HG03280 (cell line): Measurements from ENCODE around the gene STRIP1.
A peak's percentile ranks its signal among the peaks of the same experiment; 100 is the strongest.

Experiments
- ATAC-seq: cut with Tn5 transposase; IDR thresholded peaks from one replicate; pipeline ENCODE4 v1.9.1; 2021; ENCODE audit warnings: mild to moderate bottlenecking, moderate library complexity; ENCODE audit not compliant: unreplicated experiment

The STRIP1 gene, protein sequence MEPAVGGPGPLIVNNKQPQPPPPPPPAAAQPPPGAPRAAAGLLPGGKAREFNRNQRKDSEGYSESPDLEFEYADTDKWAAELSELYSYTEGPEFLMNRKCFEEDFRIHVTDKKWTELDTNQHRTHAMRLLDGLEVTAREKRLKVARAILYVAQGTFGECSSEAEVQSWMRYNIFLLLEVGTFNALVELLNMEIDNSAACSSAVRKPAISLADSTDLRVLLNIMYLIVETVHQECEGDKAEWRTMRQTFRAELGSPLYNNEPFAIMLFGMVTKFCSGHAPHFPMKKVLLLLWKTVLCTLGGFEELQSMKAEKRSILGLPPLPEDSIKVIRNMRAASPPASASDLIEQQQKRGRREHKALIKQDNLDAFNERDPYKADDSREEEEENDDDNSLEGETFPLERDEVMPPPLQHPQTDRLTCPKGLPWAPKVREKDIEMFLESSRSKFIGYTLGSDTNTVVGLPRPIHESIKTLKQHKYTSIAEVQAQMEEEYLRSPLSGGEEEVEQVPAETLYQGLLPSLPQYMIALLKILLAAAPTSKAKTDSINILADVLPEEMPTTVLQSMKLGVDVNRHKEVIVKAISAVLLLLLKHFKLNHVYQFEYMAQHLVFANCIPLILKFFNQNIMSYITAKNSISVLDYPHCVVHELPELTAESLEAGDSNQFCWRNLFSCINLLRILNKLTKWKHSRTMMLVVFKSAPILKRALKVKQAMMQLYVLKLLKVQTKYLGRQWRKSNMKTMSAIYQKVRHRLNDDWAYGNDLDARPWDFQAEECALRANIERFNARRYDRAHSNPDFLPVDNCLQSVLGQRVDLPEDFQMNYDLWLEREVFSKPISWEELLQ

DNA sequence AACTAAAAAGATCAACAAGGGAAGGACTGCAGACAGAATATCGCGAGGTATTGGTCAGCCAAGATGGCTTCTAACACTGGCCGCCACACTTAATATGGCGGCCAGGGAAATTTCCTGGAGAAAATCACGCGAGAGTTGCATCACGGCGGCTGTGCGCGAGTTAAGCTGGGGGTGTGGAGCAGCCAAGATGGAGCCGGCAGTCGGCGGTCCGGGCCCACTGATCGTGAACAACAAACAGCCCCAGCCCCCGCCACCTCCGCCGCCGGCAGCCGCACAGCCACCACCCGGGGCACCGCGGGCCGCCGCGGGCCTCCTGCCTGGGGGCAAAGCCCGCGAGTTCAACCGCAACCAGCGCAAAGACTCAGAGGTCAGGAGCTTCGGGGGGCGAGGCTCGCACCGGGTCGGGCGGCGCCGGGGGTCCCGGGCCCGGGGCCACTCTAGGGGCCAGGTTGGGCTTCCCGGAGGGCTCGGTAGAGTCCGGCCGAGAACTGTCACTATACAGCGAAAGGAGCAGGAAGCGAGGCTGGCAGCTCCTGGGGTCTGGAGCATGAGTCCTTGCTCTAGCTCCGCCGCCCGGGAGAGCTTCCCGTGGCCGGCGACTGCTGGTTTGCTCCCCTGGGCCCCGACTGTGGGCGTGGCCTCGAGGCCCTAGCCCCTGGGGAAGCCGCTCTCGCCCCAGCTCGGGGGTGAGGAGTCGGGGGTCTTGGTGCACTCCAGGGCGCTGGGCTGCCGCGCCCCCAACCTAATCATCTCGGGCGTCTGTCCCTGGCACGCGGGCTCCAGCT, at the start of gene STRIP1:
TSS of gene STRIP1 (plus strand) at position 174 of the 785 bp plus-strand sequence. CDS start at position 188, 14 bp downstream.
- peak; percentile 83 for ATAC-seq

DNA sequence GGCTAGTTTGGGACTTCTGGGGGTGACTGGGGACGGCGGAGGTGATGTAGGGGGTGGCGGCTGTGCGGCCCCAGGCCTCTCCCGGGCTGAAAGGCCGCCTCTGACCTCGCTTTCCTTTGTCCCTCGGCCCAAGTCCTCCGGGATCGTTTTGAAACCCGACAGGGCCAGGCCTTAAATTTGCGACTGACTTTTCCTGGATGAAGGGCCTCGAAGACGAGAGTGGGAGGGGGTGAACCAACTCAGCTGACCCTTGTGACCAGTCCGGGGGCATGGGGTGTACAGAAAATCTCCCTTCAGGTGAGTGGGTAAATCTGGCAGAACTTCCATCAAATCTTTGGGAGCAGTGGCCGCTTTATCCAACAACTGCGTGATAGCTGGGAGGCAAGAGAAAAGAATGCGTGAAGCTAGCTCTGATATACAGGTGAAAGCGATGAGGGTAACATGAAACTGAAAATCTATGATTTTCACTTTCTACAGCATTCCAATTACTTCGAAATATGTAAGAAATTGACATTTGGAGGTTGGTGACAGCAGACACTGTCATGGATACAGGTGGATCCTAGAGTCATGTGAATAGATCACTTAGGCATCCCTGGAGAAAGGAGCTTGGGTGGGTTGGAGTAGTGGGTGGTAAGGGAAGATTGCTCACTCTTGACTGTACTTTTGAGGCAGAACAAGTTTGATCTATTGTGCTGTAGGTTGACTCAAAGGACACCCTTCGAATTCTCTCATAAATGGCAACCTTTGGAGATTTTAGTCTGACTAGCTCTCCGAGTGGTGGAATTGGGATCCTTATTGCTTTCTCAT, 49.0 kb upstream of the STRIP1 start:
- no peak for ATAC-seq

DNA sequence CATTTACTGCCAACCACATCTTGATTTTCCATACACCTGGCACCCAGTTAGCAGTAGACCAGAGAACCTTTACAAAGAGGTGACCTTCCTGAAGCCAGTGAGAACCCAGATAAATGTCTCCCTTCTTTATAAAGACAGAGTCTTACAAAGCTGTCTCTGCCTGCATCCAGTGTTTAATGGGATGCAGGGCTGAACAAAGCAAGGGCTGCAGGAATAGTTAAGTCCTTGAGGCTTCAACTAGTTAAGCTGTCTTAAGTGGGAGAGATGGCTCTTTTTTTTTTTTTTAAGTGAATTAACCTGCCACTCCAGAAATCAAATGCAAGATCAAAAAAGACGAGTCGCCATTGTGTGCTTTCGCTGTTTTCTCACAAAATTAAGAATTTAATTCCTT, 48.4 kb upstream of the STRIP1 start:
- no peak for ATAC-seq

DNA sequence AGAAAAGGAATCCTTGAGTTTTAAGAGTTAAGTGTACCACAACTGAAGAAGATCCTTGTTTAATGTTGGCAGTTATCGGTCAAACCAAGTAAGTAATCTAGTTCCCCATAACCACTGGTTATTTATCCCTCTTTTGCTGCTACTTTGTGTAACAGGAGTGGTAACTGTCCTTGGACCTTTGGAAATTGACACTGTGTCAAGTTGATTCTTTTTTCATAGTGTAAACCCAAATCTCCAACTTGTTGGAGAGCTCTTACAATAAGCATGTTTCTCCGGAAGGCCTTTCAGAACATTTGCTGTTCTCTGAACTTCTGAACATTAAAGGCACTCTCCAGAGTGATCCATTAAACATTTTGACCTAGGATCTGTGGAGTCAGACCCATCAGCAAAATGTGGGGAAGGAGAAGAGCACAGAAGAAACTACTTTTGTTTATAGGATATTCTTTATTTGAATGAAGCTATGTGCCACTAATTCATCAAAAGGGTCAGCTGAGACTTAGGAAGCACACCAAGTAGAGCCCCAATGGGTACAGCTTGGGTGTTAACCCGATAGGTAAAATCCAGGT, 46.0 kb upstream of the STRIP1 start:
- no peak for ATAC-seq

DNA sequence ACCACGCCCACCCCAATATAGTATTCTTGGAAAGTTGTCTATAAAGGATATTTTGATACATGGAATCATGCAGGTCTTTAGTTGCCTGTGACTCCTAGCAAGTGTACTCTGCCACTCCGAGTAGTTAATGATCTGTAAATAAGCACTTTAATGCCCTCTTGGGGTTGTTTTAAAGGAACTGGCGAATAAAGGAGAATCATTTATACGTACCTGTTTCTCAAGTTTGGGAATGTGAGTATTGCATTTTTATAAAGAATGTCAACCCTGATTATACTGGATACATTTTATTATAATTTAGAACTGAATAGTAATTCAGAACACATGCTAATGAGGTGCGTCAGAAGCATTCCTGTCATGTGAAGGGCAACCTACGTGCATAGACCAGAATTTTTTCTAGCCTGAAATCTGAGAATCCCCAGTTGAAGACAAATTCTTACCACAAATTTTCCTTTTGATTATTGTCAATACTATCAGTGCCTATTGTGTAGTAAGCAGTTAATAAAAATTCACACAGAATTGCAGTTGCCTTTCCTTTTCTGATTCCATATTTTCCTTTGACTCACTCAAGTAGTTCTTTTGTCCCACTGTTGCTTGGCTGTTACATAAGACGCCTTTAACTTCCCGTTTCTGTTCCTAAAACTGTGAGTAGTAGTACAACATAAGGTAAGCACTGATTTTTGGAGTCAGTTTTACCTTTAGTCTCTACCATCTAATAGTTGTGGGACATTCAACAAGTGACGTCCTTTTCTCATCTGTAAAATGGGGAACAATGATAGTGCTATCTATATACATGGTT, 44.7 kb upstream of the STRIP1 start:
- no peak for ATAC-seq

DNA sequence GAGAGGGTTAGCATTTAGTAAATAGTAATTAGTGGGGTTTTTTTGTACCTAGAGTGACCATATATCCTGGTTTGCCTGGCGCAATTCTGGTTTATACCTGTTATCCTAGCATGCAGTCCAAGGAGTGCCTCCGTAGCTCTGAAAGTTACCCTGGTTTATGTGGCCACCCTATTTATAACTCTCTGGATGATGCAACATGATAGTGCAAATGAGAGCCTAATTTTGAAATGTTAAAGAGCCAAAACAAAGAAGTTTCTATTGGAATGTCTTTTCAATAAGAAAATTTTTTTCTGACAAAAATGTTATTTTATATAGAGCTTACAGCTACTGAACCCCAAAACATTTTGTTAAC, 44.1 kb upstream of the STRIP1 start:
- ATAC-seq: no peak

DNA sequence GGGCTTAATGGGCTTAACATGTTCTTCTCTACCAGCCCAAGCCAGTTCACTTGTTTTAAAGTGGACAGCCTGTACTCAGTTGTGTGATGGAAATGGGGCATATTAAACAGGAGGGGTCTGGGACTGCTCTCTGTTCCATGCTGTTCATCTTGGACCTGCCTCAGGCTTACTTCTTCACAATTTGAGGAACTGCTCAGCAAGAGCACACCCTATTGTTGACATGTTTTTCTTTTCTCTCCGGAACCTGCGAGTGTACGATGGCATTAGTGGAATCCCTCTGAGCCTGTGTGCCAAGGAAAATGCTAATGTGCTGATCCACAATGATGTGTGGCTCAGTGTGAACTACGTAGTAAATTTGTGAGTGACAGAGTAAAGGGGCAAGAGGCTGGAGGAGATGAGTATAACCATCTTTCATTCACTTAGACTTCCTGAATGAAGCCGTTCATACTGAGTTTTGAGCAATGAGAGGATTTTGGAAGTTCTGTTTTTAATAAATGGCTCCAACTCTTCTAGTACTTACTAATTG, 43.0 kb upstream of the STRIP1 start:
- no peak for ATAC-seq

DNA sequence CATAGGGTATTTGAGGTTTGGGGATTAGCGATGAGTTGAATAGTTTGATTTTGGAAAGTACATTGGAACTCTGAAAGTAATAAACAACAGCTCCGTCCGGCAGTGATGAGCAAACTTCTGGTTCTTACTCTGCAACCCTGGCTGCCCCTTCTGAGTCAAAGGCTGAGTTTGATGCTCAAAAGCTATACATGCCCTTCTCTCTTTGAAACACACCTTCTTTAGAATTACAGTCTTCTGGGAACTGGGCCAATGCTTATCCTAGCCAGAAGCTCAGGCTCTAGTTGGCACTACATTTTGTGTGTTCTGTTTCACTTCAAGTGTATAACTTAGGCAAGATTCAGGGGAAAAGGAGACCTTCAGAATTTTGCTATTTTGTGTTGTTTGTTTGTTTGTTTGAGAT, 40.5 kb upstream of the STRIP1 start:
- no peak for ATAC-seq

DNA sequence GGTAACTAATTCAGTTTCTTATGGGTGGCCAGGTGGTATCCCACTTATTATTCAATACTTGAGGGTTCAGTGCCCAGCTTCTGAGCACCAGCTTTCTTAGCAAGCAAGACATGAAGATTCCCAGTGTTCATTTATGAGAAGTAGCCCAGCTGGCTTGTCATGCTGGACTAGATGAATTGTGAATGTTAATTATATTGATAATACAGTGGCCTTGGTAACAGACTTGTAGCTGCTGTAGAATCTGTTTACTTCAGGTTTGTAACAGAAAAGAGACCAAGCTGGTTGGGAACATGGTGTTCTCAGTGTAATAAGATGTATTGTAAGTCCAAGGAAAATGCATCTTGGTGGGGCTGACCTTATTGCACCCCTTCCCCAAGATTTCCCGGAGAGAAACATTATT, 39.8 kb upstream of the STRIP1 start:
- ATAC-seq: no peak

DNA sequence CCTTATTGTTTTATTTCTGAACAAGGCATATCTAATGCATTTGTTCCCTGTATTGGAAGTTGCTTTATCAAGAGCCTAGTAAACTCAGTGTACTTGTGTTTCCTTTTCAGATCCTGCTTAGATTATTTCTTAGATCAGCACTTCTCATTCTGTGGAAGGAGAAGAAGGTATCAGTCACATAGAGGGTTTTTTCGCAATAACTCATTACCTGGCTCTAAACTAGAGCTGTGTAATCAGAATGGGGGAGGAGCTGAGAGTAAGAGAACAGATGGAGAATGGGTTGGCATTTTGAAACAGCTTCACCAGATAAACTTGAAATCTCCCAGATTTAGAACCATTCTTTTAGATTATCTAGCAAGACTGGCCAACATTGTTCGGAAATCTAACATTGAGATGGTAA, 38.9 kb upstream of the STRIP1 start:
- ATAC-seq: no peak

DNA sequence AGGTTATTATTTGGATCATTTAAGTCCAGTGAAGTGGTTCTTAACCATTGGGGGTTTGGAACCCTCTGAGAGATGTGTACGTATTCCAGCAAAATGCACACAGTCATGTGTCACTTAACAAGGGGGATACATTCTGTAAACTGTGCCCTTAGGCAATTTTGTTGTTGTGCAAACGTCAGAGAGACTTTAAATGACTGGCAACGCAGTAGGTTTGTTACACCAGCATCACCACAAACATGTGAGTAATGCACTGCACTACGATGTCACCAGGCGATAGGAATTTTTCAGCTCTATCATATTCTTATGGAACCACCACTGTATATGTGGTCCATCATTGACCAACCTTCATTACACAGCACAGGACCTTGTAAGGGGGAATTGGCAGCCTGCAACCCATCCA, 37.9 kb upstream of the STRIP1 start:
- no peak for ATAC-seq

DNA sequence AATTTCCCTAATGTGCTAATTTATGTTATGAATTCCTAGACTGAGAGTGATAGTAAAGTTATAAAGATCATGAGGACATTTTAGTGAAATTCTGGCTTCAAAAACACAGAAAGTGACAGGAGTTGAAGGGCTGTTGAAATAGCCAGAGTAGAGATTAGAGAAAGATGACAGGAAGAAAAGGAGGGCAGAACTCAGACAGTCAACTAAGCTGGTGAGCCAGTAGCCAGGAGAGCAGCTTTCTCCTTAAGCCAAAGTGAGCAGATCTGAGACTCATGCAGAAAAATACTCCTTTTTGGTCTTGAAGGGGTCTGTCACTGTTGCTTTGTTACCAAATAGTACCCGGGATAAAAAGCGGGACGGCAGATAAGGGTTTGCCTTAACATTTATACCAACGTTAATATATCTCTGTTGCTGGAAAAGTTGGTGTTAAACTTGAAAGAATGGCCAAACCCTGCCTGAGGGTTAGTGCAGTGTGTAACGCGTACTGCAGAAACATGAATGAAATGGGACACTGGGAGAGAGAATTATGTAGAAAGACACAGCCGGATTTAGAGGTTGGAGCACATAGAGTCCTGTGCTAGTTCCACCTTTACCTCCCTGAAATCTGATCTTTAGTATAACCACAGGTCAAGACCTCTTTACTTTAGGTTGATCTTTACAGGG, 37.1 kb upstream of the STRIP1 start:
- ATAC-seq: no peak

DNA sequence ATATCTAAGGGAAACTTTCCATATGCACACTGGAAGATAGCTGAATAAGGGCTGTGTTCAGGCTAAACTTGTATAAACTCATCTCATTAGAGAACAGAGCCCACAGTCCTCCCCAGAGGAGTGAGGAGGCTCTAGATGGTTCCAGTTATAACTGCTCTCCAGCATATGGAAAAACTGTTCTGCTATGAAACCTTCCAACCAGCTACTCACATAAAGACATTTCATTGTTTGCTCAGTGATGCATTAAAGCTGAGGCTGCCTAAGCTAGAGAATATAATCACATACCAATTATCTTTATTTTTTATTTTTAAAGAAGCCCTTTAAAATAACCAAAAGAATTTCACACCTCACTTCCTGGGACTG, 36.6 kb upstream of the STRIP1 start:
- ATAC-seq: no peak

DNA sequence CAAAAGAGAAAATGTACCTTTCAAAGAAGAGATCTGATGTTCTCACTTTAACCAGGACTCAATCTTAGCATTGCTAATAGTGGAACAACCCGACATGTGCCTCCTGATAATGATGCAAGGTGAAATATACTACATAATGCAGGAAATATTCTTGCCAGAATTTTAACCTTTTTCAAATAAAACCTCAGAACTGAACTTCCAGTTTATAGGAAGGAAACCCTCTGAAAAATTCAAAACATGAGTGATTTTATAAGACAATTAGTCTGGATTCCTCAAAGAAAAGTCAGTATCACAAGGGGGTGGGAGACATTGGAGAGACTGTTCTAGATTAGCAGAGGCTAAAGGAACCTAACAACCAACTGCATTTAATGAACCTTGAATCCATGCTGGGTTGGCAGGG, 31.7 kb upstream of the STRIP1 start:
- no peak for ATAC-seq

DNA sequence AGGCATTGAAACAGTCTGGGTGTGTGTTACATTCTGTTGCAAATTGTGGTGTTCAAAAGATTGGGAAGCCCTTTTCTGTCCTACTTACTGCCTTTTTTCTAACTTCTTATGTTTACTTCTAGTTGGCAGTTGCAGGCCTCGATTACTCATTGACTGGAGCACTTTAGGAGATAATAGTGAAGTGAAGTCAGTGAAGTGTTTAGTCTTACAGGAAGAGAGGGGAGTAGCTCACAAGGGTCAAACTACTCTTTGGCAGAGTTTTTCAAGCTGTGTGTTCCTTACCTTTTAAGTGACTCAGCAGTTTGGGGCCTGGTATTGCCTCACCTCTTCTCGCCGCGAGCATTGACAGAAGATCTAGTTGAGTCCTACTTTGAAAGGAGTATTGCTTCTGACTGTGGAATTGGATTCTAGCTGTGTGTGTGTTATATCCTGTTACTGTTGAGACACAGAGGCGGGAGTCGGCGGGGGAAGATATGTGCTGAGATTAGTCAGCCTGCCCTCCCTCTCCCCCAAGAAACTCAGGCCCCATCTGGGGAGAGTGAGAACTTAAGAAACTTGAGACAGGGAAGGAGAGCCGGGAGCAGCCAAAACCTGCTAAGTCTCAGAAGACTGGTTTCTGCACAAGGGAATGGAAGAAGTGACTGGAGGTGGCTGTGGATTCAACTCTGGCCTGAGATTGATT, 30.5 kb upstream of the STRIP1 start:
- ATAC-seq: no peak

DNA sequence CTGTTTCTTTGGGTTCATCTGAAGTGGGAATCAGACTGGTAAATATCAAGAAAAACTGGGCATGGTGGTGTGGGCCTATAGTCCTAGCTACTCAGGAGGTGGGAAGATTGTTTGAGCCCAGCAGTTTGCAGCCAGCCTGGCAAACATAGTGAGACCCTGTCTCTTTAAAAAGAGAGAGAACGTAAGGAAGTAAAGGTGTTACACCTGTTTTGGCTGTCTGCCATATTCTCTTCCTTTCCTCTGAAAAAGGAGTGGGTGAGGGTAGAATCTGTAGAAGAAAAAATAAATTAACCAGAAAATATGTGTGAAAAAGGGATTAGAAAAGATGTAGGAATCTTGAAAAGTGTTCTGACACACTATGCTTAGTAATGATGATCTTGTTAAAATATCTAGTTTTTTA, 29.8 kb upstream of the STRIP1 start:
- no peak for ATAC-seq

DNA sequence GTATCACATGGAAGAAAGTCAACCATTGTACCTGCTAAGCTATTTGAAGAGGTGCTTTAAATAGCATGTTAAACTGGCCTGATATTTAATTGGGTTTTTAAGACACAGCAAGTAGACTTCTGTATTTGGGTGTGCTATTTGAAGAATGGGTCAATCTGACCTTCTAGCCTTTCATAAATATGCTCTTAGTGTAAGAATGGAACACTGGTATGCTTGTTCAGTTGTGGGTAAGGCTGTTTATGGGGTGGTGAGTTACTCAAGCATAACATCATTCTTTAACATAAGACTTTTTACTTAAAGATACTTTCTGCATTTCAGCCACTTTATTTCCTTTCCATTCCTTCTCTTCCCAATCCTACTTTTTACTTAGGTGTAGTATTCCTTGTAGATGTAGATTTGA, 28.5 kb upstream of the STRIP1 start:
- no peak for ATAC-seq

DNA sequence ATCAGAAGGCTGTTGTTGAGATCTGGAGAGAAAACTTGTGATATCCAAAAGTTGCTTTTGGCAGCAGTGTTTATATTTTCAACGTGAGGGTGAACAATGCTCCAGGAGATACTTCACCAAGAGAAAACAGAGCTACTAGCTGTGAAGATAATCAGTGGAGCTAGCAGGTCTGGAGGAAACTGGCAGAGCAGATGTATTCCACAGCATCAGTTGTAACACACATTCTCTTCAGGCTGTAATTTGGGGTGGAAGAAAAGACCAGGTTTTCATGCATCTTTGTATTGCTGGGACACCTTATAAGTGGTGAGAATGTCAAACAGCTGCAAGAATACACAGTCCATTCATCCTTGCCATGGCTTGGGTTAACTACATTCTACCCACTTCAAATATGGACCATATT, 27.9 kb upstream of the STRIP1 start:
- no peak for ATAC-seq
